Lower leg skin (tissue), 3 donors: Measurements from ENCODE around the gene NOTCH1.

ENCODE experiments used
- CTCF ChIP-seq, 3 donors: fragments of 450-650 bp; IDR thresholded peaks; one replicate each; pipeline ENCODE4 v1.5.1; 2016; ENCODE audit warnings: antibody characterized with exemption in 3 of 3, mild to moderate bottlenecking in 3 of 3, moderate library complexity in 2 of 3
- POLR2A ChIP-seq, 2 donors: fragments of 450-650 bp; IDR thresholded peaks; one replicate each; pipeline ENCODE4 v1.6.1; 2016 to 2017; ENCODE audit warnings: antibody characterized with exemption in 2 of 2, mild to moderate bottlenecking in 1 of 2, moderate library complexity in 1 of 2

- TF ChIP-seq CTCF (IDR thresholded peaks at IDR 0.05), result no peak
- TF ChIP-seq POLR2A (IDR thresholded peaks at IDR 0.05), result no peak
Measured at GRCh38 chr9:136557036-136557435, 11.2 kb upstream of the NOTCH1 start.
